ENCODE measurements around the gene CLDND1.

DNA sequence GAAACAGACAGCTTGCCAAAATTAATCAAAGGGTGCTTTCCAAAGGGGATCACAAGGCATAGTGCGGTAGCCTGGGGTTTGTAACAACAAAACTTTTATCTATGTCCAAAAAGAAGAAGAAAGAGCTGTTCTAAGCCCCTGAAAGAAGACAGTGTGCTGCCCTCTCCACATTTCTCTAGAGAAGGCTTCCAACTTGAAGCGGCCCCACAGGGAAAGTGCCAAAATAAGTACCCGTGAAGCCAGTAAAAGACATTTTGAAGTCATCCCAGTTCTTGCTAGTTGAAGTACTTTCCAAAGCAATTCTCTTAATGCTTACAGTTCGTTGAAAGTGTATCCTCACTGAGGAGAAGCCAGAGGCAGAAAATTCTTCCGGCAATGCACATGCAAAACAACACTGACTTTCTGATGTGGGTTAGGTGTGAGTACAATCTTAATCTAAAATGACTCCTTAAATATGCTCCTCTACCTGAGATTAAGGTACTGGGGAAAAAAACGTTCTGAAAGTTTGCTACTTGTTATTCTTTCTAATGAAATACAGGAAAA, 30.4 kb upstream of the CLDND1 start:
- TF ChIP-seq, protein P1, sequence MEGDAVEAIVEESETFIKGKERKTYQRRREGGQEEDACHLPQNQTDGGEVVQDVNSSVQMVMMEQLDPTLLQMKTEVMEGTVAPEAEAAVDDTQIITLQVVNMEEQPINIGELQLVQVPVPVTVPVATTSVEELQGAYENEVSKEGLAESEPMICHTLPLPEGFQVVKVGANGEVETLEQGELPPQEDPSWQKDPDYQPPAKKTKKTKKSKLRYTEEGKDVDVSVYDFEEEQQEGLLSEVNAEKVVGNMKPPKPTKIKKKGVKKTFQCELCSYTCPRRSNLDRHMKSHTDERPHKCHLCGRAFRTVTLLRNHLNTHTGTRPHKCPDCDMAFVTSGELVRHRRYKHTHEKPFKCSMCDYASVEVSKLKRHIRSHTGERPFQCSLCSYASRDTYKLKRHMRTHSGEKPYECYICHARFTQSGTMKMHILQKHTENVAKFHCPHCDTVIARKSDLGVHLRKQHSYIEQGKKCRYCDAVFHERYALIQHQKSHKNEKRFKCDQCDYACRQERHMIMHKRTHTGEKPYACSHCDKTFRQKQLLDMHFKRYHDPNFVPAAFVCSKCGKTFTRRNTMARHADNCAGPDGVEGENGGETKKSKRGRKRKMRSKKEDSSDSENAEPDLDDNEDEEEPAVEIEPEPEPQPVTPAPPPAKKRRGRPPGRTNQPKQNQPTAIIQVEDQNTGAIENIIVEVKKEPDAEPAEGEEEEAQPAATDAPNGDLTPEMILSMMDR (IDR thresholded peaks at IDR 0.05) = no peak
- no peak for TF ChIP-seq POLR2A (IDR thresholded peaks at IDR 0.05)
- TF ChIP-seq POLR2AphosphoS5 (IDR thresholded peaks at IDR 0.05; ENCODE audit: insufficient read depth in 1 of 2, low read depth in 1 of 2) = no peak
